ENCODE measurements around the gene TANK. TPM values are rescaled to one million over a fixed set of nuclear protein-coding genes. Genes with fewer than 3 reads are reported as not detected.

The TANK gene
- total and polyA plus RNA-seq, 2 of the 13 experiments (the other 11 are each of a cell fraction or from before 2014, with no cell fraction given) = 66.9 to 96.1 TPM

- TF ChIP-seq MLXIP (CRISPR knock-in tag; IDR thresholded peaks at IDR 0.05; ENCODE audit: borderline replicate concordance) (no peak), CCDC6 (CRISPR knock-in tag; IDR thresholded peaks at IDR 0.05) (no peak), MXD4 (CRISPR knock-in tag; IDR thresholded peaks at IDR 0.05) (no peak), NFKBIZ (CRISPR knock-in tag; IDR thresholded peaks at IDR 0.05) (no peak), KLF6 (CRISPR knock-in tag; IDR thresholded peaks at IDR 0.05) (no peak), CCAR2 (optimal IDR thresholded peaks at IDR 0.05; ENCODE audit: low read depth, low read length) (no peak), RXRA (CRISPR knock-in tag; IDR thresholded peaks at IDR 0.05) (no peak), HIVEP1 (CRISPR knock-in tag; IDR thresholded peaks at IDR 0.05) (no peak), ZBTB14 (CRISPR knock-in tag; IDR thresholded peaks at IDR 0.05) (no peak), ZFP36 (IDR thresholded peaks at IDR 0.05; ENCODE audit: borderline replicate concordance, low read depth, low read length, partially characterized antibody) (no peak), SIN3B (IDR thresholded peaks at IDR 0.05; ENCODE audit: low read length) (no peak), DNMT3B (CRISPR knock-in tag; conservative IDR thresholded peaks at IDR 0.05) (peak; percentile 77; the same call in 1 of the 2 replicates), CERS6 (CRISPR knock-in tag; IDR thresholded peaks at IDR 0.05) (no peak), THAP7 (CRISPR knock-in tag; IDR thresholded peaks at IDR 0.05) (no peak), ZNF296 (CRISPR knock-in tag; conservative IDR thresholded peaks at IDR 0.05) (no peak), ZNF768 (CRISPR knock-in tag; IDR thresholded peaks at IDR 0.05) (no peak), EEA1 (CRISPR knock-in tag; IDR thresholded peaks at IDR 0.05; ENCODE audit: borderline replicate concordance) (no peak), BCL3 (CRISPR knock-in tag; IDR thresholded peaks at IDR 0.05) (no peak), ZBTB49 (CRISPR knock-in tag; IDR thresholded peaks at IDR 0.05; ENCODE audit: borderline replicate concordance) (no peak), ZNF740 (CRISPR knock-in tag; IDR thresholded peaks at IDR 0.05) (no peak)
Measured at GRCh38 chr2:161122772-161123530, 37.3 kb upstream of the TANK start (continued).

Measured in HepG2 (cell line).